Mesodermal cell (in vitro differentiated cells): ENCODE data around the gene CHCHD3.

Experiments
- H3K27ac ChIP-seq: 2 replicates; pipeline ENCODE4 v1.7.0; 2013; ENCODE audit warnings: mild to moderate bottlenecking, low read depth, low read length, moderate library complexity; ENCODE audit not compliant: severe bottlenecking
- H3K36me3 ChIP-seq: 2 replicates; pipeline ENCODE4 v1.7.1; 2013; ENCODE audit warnings: mild to moderate bottlenecking, low read length, moderate library complexity; ENCODE audit not compliant: control insufficient read depth, insufficient read depth
- H3K4me1 ChIP-seq: one replicate; pipeline ENCODE4 v1.7.1; 2013; ENCODE audit warnings: mild to moderate bottlenecking, low read length; ENCODE audit not compliant: insufficient read depth, control insufficient read depth, poor library complexity, severe bottlenecking
- H3K4me3 ChIP-seq: 2 replicates; pipeline ENCODE4 v1.7.0; 2013; ENCODE audit warnings: low read length, control low read depth, mild to moderate bottlenecking; ENCODE audit not compliant: insufficient read depth, poor library complexity, severe bottlenecking; ENCODE audit errors: extremely low read depth
- H3K9me3 ChIP-seq: 2 replicates; pipeline ENCODE4 v1.7.1; 2013; ENCODE audit warnings: mild to moderate bottlenecking, low read length, moderate library complexity; ENCODE audit not compliant: control insufficient read depth
- WGBS, 2 experiments: methylation state at CpG; one replicate each; pipeline ENCODE4 v1.1.5; 2013; ENCODE audit warnings: missing lambda C conversion rate in 2 of 2; ENCODE audit not compliant: insufficient coverage in 2 of 2; 5-methylcytosine and 5-hydroxymethylcytosine counted together

CHCHD3 gene

DNA sequence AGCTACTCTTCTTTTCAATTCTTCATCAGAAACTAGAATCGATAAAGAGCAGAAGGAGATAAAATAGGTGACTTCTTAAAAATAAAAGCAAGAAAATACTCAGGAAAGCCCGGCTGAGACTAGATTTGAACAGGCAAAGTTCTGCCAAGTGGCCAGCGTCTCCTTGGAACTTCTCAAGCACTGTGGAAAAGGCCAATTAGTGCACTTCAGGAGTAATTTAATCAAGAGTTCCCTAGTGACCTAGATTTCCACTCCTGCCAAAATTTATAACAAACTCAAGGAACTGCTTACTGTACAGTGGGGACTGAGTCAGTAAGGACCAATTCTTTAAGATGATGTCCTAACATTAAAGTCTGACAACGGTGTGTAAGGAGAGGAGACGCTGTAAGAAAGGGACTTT lies 57.3 kb downstream of the CHCHD3 start:
- H3K36me3 ChIP-seq = peaks cover 14% of the 10 kb centered on the region
- no peak overlapping the region for H3K4me3 ChIP-seq
- peaks cover 4% of the 10 kb centered on the region for H3K4me1 ChIP-seq
- H3K9me3 ChIP-seq = no peaks in the 10 kb centered on the region
- H3K27ac ChIP-seq = no peak overlapping the region
- WGBS, 2 experiments = 88 to 93% methylated on average over 2 to 3 of the region's 5 CpGs

DNA sequence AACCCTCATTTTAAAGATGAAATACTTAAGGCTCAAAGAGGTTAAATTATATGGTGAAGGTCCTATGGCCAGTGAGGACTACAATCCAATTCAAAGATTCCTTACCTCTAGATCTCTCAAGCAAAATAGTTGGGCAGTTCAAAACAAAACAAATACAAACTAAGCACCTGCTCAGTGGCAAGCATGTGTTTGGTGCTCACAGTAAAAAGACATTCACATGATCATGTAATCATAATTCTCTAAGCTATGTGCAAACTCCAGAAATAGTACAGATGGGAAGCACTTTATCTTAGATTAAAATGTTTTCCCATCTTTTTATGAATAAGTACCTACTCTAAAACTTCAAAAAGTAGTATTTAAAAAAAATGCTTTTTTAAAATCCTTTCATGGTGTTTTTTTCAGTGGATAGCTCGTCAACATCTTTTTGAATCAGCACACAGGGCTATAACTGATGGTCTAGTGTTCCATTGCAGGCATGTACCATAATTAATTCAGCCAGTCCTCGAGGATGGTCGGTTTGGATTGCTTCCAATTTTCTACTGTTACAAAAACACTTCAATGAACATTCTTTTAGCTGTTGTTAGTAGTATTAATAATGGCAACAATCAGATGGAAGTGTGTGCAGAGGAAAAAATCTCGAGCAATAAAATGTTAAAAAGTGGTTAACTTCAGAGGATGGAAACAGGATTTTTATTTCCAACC lies 58.4 kb downstream of the CHCHD3 start:
- Histone ChIP-seq H3K4me1 (peaks cover 4% of the 10 kb centered on the region), H3K36me3 (peaks cover 14% of the 10 kb centered on the region), H3K4me3 (no peak overlapping the region), H3K27ac (no peak overlapping the region), H3K9me3 (no peaks in the 10 kb centered on the region)
- 88% methylated on average over 1 of the region's 4 CpGs; no CpG with 5 or more reads in 1 of the 2 experiments for WGBS, 2 experiments

DNA sequence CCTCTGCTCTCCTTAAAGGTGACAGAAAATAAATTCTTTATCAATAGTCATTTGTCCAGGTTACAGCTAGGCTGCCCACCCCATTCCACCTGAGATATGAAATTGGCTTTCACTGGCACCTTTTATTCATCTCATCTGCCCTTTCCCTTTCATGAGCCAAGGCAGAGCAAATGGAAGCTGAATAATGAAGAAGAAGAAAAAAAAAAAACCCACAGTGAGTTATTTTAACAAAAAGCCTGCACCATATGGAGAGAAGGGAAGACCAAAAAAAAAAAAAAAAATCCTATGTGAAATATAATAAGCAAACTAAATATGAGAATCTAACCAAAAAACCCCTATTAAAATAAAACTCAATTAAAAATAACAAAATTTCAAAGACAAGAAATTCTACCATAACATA lies 59.2 kb downstream of the CHCHD3 start:
- Histone ChIP-seq H3K9me3 (no peaks in the 10 kb centered on the region), H3K4me3 (no peak overlapping the region), H3K4me1 (peaks cover 4% of the 10 kb centered on the region), H3K36me3 (peaks cover 14% of the 10 kb centered on the region), H3K27ac (no peak overlapping the region)

DNA sequence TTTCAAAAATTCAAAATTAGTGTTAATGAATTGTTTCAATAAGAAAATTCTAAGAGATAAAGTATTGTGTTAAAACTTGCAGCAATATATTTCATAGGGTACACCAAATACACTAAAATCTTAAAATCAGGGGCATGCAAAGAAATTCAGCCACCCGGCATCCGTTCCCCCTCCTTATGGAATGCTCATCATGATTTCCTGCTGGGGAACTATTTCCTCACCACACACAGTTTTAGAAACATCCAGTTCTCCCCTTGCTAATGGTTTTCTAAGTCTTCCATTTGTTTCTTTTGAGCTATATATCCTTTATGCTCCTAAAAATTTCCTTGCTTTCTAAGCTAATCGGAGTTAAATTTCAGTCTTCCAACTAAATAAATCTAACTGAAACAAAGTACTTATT lies 60.7 kb downstream of the CHCHD3 start:
- Histone ChIP-seq H3K4me1 (peaks cover 4% of the 10 kb centered on the region), H3K27ac (no peak overlapping the region), H3K9me3 (no peaks in the 10 kb centered on the region), H3K36me3 (peaks cover 14% of the 10 kb centered on the region), H3K4me3 (no peak overlapping the region)
- WGBS, 2 experiments = 20 to 40% methylated on average over 1 to 2 of the region's 3 CpGs

DNA sequence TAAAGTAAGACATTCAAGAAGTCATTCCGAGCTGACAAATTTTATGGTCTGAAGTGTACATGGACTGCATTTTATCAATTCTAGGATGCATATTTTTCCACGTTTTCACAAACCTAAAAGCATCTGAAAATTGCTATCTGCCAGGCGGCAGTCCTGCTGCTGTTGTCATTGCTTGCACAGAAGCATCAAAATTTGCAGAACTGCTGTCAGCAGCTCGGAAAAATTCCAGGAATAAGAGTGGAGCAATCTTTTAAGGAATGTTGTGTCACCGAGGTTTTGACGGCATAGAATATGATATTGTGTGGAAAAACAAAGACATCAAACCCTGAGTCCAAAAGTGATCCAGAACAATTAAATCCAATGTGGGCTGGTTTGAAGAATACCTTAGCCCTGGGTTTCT lies 61.4 kb downstream of the CHCHD3 start:
- no peak overlapping the region for H3K4me3 ChIP-seq
- H3K4me1 ChIP-seq = peaks cover 4% of the 10 kb centered on the region
- H3K27ac ChIP-seq = no peak overlapping the region
- WGBS, 2 experiments = 88 to 92% methylated on average over 4 of the region's 6 CpGs
- H3K9me3 ChIP-seq = no peaks in the 10 kb centered on the region
- H3K36me3 ChIP-seq = peaks cover 14% of the 10 kb centered on the region

DNA sequence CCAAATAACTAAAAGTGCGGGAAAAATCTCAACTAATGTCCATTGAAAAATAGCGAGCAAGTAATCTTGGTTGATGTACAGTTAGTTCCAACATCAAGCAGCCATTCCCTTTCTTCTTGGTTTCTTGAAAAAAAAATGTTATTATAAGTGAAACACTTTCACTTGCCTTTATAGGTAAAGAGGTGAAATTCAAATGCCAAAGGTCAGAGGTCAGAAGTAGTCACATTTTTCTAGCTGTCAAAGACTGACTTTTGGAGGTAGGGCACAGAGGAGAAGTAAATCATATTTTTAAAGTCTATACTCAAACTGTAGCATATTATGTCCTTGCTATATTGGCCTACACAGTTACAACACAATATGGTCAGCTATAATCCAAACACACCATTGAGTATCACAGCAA lies 62.3 kb downstream of the CHCHD3 start:
- Histone ChIP-seq H3K36me3 (peaks cover 14% of the 10 kb centered on the region), H3K4me1 (peaks cover 4% of the 10 kb centered on the region), H3K27ac (no peak overlapping the region), H3K4me3 (no peak overlapping the region), H3K9me3 (no peaks in the 10 kb centered on the region)
- WGBS, 2 experiments = no CpG with 5 or more reads among the region's 2 CpGs

DNA sequence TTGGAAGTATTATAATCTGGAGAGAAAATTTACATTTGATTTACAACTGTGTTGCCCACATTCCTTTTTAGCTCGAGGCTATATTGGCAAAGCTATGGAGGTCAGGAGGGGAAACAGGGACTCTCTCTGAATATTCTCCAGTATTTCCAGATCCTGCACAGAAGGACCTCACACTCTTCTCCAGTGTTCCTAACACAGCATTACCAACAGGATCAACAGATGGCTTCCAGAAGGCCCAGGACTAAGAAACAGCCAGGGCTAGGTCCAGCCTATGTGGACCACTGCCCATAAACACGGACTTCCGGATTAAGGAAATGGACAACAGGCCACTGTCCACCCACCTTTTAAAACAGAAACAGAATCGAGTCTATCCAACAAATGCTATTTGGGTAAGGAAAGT lies 65.3 kb downstream of the CHCHD3 start:
- Histone ChIP-seq H3K9me3 (no peaks in the 10 kb centered on the region), H3K4me1 (peaks cover 4% of the 10 kb centered on the region), H3K4me3 (no peak overlapping the region), H3K27ac (no peak overlapping the region), H3K36me3 (peaks cover 7% of the 10 kb centered on the region)
- WGBS, 2 experiments = 60 to 95% methylated on average over 1 to 4 of the region's 4 CpGs

DNA sequence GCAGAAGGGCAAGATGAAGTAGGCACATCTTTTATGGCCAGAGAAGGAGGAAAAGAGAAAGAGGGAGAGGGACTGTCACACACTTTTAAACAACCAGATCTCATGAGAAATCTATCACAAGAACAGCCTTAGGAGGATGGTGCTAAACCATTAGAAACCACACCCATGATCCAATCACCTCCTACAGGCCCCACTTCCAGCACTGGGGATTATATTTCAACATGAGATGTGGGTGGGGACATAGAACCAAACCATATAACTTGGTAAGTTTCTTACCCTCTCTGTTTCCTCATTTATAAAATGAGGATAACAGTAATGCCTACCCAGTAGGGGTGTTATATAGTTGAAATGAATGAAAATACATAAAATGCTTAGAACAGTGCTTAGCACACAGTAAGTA lies 66.0 kb downstream of the CHCHD3 start:
- Histone ChIP-seq H3K9me3 (no peaks in the 10 kb centered on the region), H3K4me1 (no peaks in the 10 kb centered on the region), H3K36me3 (peaks cover 7% of the 10 kb centered on the region), H3K27ac (no peak overlapping the region), H3K4me3 (no peak overlapping the region)

DNA sequence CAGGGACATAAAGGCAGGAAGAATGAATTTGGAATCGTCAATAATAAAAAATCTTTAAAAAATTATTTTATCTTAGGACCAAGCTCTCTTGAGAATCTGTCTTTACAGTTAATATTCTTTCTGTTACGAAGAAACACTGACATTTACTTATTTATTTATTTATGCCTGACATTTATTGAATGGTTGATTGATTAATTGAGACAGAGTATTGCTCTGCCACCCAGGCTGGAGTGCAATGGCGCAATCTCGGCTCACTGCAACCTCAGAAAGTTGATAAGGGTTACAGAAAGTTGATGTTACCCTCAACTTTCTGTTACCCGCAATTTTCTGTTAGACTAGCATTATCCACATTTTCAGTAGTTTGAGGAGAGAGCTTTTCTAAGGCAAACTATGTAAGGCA lies 70.1 kb downstream of the CHCHD3 start:
- Histone ChIP-seq H3K27ac (no peak overlapping the region), H3K9me3 (no peaks in the 10 kb centered on the region), H3K4me1 (no peaks in the 10 kb centered on the region), H3K4me3 (no peak overlapping the region), H3K36me3 (no peaks in the 10 kb centered on the region)
- no CpG with 5 or more reads among the region's 5 CpGs for WGBS, 2 experiments

DNA sequence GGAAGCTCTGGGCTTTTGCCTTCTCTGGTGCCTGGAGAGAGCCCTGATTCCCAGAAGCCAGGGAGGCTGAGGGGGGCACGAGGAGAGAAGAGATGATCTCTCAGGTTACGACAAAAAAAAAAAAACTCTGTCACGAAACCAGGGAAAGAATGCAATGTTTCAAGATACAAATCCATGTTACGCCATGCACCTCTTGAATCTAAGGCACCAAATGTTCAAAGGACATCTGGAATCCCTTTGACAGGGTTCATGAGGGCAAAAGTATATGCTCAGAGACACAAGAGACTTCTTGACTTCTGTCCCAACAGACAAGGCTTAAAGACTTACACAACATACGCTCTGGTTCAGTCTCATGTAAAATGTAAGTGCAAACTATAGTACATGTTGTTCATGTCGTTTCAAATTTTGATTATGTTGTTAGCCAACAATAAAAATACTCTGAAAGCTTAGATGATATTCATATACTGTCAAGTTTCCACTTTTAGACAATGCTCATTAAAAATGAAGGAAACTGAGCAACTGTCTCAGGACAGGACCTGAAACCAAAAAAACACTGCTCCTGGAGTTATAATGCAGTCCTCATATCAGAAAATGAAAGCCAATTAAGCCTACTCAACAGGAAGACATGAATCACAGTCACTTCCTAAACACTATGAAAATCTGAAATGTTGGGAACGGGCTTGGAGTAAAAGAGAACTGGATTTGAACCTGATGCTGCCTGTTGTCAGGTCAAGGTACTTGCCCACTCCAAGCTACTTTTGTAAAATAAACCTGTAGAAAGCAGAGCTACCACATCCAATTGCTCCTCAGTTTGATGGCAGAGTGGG lies 72.3 kb downstream of the CHCHD3 start:
- Histone ChIP-seq H3K9me3 (no peaks in the 10 kb centered on the region), H3K36me3 (no peaks in the 10 kb centered on the region), H3K27ac (no peak overlapping the region), H3K4me3 (no peak overlapping the region), H3K4me1 (no peaks in the 10 kb centered on the region)
- WGBS, 2 experiments = 93 to 100% methylated on average over 2 to 4 of the region's 7 CpGs

DNA sequence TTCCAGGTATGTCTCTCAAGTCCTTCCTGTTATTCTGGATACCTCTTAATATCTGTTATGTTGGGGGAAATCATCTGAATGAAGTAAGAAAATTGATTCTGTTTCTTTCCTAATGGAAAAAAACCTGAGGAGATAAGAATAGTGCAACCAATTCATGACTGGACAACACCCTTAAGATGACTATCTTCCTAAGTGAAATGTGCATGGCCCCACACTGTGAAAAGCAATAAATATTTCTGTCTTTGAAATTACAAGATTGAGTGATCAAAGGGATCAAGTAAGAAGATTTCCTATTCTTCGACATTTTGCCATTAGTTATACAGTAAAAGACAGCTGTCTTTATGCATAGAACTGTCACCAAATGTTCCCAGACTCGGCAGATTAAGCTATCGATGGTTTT lies 73.9 kb downstream of the CHCHD3 start:
- no peak overlapping the region for H3K4me3 ChIP-seq
- H3K36me3 ChIP-seq = no peaks in the 10 kb centered on the region
- H3K27ac ChIP-seq = no peak overlapping the region
- 100% methylated on average over 1 of the region's 3 CpGs; no CpG with 5 or more reads in 1 of the 2 experiments for WGBS, 2 experiments
- no peaks in the 10 kb centered on the region for H3K9me3 ChIP-seq
- H3K4me1 ChIP-seq = no peaks in the 10 kb centered on the region
